ENCODE measurements around the gene ITPK1.

Gene ITPK1

DNA sequence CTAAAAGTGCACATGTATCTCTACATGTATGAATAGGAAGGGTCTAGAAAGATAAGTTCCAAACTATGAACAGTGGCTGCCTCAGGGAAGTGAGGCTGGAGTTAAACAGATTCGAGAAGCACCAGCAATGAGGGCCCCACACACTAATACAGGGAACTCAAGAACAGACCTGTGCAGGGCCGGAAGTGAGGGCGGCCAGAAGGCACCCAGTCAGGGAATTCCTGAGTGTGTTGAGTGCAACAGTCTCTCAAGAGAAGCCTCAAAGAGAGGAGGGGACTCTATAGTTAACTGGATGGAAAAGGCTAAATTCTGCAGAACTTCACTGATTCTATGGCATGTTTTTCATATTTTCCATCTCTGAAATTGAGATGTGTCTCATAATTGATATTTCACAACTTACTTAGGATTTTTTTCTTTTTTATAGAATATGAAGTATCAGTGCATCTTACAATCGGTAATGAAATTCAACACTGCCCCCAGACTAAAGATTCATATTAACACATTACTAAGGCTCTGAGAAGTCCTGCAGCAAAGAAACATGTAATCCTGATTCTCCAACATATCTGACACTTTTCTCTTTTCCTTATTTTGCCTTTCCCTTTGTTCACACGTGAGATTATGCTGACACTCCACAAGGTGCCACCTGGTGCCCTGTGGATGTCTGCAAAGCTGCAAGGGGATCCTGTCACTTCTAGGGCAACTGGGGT lies 131.5 kb downstream of the ITPK1 start:
- no peak for DNase-seq

DNA sequence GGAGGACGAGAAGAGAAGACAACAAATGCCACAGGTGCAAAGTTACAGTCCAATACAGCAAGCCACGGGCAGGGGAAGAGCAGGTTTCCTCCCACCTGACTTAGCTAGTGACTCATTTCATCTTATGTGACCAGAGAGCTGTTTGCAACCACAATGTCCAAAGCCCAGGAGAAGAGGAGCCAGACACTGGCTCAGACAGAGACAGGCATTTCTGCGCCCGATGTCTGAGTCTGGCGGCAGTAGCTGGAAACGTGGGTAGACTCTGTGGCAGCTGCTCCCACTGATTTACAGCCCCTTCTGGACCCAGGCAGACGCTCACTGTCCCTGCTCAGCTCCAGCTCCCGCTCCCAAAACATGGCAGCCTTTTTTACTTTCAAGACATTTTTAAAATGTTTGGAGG lies 132.8 kb downstream of the ITPK1 start:
- no peak for DNase-seq

- DNase-seq: no peak
Observed at GRCh38 chr14:92981726-92982125, 134.0 kb downstream of the ITPK1 start.

DNA sequence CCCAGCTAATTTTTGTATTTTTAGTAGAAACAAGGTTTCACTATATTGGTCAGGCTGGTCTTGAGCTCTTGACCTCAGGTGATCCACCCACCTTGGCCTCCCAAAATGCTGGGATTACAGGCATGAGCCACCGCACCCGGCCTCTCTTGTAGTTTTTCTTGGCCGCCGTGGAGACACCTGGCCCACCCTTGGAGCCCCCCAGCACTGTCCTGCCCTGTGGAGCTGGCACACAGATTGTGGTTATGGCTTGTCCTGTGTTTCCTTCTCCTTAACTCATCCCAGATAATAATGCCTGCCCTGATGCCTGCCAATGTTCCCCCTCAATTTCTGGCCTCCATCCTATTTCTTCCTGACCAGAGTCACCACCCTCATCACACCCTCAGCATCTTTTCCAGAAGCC lies 134.9 kb downstream of the ITPK1 start:
- DNase-seq: no peak

DNA sequence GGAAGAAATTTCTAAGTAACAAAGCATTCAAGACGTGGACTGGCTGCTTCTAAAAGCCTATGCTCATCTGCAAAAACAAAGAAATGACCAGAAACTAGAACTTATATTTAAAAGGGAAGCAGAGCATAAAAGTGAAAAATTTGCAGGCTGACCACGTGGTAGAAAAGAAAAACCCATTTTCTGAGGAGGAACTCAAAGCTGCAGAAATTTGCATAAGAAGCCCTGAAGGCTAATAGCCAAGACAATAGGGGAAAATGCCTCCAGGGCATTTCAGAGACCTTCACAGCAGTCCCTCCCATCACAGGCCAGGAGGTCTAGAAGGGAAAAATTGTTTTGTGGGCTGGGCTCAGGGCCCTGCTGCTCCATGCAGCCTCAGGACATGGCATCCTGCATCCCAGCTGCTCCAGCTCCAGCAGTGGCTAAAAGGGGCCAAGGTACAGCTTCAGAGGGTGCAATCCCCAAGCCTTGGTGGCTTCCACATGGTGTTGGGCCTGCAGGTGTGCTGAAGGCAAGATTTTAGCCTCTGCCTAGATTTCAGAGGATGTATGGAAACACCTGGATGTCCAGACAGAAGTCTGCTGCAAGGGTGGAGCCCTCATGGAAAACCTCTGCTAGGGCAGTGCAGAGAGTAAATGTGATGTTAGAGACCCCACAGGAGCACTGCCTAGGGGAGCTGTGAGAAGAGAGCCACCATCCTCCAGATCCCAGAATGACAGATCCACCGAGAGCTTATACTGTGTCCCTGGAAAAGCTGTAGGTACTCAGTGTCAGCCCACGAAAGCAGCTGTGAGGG lies 137.3 kb downstream of the ITPK1 start:
- no peak for DNase-seq

GRCh38 chr14:92976268-92976667 lies 139.5 kb downstream of the ITPK1 start:
- DNase-seq: no peak

GRCh38 chr14:92974541-92975345 lies 141.0 kb downstream of the ITPK1 start:
- no peak for DNase-seq

GRCh38 chr14:92973798-92974372 lies 141.8 kb downstream of the ITPK1 start:
- DNase-seq: no peak

GRCh38 chr14:92973261-92973797 lies 142.4 kb downstream of the ITPK1 start:
- peak; percentile 70 to 78 for DNase-seq

- DNase-seq: no peak
Observed at GRCh38 chr14:92971601-92972180, 144.0 kb downstream of the ITPK1 start.

GRCh38 chr14:92970271-92970670 lies 145.5 kb downstream of the ITPK1 start:
- DNase-seq: no peak

DNA sequence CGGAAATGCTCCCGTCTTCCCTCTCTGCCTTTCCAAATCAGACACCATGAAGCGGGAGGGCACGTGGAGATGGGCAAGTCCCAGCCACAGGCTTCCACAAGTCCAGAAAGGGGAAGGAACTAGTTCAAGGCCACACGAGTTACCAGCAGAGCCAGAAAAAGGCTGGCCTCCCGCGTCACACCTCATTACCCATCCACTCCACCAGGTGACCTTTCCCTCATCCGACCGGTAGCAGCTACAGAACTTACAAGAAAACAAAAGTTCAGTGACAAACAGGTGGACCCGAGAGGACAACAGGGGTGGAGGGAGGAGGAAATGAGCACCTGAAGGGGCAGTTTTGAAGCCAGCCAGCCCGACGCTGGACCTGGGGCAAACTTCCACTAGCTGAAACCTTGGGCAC lies 145.9 kb downstream of the ITPK1 start:
- no peak for DNase-seq

- no peak for DNase-seq
Observed at GRCh38 chr14:92969430-92969829, 146.3 kb downstream of the ITPK1 start.

- DNase-seq: no peak
Observed at GRCh38 chr14:92968291-92969020, 147.3 kb downstream of the ITPK1 start.

GRCh38 chr14:92967346-92967926 lies 148.3 kb downstream of the ITPK1 start:
- no peak for DNase-seq

GRCh38 chr14:92965281-92965680 lies 150.4 kb downstream of the ITPK1 start:
- DNase-seq: no peak

DNA sequence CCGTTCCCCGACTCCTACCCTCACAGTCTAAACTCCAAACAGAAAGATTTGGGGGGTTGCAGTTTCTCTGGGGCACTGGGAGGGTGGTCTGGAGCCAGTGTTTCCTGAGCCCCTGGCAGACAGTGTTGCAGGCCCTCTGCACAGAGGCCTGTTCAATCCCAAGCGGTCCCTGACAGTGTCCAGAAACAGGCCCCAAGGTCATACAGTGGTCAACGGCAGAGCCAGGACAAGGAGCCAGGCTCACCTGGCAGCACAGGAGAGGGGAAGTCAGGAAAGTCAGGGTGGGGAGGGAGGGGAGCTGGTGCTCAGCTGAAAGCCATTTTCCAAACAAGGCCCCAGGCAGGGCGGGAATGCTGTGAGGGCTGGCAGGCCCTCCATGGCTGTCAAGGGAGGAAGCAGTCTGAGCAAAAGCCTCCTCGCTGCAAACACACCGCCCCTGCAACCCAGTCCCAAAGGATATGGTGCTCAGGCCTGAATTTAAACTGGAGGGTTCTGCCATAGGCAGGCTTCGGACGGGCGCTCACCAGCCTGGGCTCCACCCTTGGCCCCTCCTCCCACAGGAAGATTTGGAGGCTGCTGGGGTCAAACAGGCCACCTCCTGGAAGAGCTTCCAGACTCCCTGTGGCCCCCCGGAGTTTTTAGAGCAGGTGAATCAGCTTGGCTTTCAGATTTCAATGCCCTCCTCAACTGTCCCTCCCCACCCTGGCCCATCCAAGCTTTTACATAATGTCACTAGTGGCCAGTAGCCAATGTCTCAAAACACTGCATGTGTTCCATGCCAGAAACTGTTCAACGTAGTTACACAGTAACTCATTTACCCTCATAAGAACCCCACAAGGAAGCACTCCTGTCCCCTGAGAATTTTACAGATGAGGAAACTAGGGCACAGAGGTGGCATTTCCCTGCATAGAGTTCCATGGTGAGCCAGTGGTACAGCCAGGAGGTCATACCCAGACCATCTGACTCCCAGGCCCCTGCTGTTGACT lies 151.3 kb downstream of the ITPK1 start:
- no peak for DNase-seq

DNA sequence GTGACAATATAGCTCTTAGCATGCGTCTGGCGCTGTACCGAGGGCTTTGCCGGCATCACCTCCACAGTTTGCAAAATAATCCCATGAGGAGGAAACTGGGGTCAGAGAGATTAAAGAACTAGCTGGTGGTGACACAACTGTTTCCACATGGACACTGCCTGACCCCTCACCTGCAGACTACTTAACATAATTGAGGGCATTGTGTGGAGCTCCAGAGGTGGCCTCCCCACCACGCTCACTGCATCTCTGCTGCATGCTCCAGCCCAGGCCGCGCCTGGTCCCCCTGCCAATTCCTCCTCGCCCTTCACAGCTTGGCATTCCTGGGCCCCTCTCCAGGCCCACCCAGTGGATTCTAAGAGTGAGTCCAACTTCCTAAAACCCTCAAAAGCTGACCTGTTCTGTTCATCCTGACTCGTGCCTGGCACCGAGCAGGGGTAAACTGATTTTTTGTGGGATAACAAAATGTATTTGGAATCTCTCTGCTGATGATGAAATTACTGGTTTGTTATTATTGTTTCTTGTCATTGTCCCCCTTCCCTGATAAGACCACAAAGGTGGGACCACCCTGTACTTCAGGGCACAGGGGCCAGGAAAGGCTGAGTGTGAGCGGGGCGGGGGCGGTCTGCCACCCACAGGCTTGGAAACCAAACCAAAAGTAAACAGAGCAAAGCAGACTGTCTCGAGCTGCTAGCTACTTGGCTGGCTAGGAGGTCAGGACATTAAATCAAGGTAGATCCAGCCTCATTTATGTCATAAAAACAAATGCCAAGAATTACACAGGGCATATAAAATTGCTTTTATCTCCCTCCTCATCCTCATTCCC lies 152.2 kb downstream of the ITPK1 start:
- no peak for DNase-seq

GRCh38 chr14:92962831-92963095 lies 153.0 kb downstream of the ITPK1 start:
- no peak for DNase-seq

Data from hippocampal formation (tissue), 2 donors.